RWPE1 (cell line): ENCODE measurements around the gene KHDC1L.
"Not testable (repeated sequence)": the region's sequence is repeated elsewhere in the genome, so short reads cannot be mapped to it uniquely, and the experiment has no call there.

Experiments
- CTCF ChIA-PET: fragments of 350-600 bp; sonication (Branson Sonifier 250); formaldehyde crosslinking; extraction: SDS; loops from one replicate; lab custom pipeline; 2021; lab: Yijun Ruan, JAX
- POLR2A ChIA-PET: fragments of 400-600 bp; formaldehyde crosslinking; extraction: SDS; loops from one replicate; lab custom pipeline; 2020; ENCODE audit warnings: antibody characterized with exemption; ENCODE audit not compliant: low non-redundant PET; lab: Yijun Ruan, JAX
- DNase-seq: peaks from one replicate; pipeline ENCODE4 v3.0.0; 2012; ENCODE audit warnings: low spot score
- H3K27ac ChIP-seq: fragments of 450-650 bp; 2 replicates; pipeline ENCODE4 v1.5.1; 2017
- TF ChIP-seq, protein P1 (sequence below): fragments of 450-650 bp; conservative IDR thresholded peaks from 2 replicates; pipeline ENCODE4 v1.5.1; 2017; ENCODE audit warnings: low read depth, mild to moderate bottlenecking

The KHDC1L gene

DNA sequence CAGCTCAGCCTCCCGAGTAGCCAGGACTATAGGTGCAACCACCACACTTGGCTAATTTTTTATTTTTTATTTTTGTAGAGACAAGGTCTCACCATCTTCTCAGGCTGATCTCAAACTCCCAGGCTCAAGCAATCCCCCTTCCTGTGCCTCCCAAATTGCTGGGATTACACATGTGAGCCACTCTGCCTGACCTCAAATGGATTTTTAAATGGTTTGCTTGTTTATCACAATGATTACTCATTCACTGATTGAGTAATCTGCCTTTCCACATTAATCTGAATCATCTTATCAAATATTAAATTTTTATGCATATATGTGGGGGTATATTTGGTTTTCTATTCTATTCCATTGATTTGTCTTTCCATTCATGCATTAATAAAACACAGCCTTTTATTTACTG is 9.4 kb upstream of the KHDC1L start:
- ChIA-PET CTCF (no interaction called here), POLR2A (no interaction called here)
- H3K27ac ChIP-seq = no peak overlapping the region; the same call in 1 of the 2 replicates
- DNase-seq = peak; percentile 65
- TF ChIP-seq, protein P1, sequence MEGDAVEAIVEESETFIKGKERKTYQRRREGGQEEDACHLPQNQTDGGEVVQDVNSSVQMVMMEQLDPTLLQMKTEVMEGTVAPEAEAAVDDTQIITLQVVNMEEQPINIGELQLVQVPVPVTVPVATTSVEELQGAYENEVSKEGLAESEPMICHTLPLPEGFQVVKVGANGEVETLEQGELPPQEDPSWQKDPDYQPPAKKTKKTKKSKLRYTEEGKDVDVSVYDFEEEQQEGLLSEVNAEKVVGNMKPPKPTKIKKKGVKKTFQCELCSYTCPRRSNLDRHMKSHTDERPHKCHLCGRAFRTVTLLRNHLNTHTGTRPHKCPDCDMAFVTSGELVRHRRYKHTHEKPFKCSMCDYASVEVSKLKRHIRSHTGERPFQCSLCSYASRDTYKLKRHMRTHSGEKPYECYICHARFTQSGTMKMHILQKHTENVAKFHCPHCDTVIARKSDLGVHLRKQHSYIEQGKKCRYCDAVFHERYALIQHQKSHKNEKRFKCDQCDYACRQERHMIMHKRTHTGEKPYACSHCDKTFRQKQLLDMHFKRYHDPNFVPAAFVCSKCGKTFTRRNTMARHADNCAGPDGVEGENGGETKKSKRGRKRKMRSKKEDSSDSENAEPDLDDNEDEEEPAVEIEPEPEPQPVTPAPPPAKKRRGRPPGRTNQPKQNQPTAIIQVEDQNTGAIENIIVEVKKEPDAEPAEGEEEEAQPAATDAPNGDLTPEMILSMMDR = no peak

DNA sequence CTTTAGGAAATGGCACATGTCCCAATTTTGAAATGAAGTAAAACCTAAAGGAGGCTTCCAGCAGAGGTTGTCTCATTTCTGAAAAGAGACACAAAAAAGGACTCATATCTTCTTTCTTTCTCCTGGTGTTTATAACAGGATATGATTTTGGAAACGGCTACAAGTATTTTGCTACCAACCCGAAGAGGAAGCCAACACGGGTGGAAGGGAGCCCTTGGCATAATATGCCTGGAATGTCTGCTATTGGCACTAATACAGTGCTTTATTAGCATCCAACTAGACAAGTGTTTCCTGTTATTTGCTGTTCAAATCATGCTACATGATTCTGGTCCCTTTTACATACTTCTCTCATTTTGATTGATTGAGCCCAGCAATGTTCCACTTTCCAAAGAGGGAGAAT is 8.7 kb upstream of the KHDC1L start:
- POLR2A ChIA-PET, CTCF ChIA-PET, H3K27ac ChIP-seq, DNase-seq: not testable (repeated sequence)

DNA sequence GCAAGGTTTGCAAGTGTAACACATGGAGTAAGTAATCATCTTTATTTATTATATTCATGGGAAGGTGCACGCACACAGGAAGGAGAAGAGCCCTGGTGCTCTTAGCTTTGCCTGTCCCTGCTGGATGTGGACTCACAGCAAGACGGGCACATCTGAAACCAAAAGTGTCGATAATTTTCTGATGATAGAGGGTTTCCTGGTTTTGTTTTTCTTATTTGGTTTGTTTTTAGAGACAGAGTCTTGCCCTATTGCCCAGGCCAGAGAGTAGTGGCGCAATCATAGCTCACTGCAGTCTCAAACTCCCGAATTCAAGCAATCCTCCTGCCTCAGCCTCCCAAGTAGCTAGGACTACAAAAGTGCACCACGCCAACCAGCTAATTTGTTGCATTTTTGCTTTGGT is 7.8 kb upstream of the KHDC1L start:
- ChIA-PET CTCF (no interaction called here), POLR2A (no interaction called here)
- no peak for DNase-seq
- TF ChIP-seq, protein P1 = no peak
- H3K27ac ChIP-seq = no peak overlapping the region

DNA sequence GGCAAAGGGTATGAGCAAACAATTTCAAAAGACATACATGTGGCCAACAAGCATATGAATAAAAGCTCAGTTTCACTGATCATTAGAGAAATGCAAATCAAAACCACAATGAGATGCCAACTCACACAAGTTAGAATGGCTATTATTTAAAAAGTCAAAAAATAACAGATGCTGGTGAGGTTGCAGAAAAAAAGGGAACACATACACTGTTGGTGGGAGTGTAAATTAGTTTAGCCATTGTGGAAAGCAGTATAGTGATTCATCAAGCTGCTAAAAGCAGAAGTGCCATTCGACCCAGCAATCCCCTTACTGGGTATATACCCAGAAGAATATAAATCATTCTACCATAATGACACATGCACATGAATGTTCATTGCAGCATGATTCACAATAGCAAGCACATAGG is 6.7 kb upstream of the KHDC1L start:
- no peak overlapping the region for H3K27ac ChIP-seq
- CTCF ChIA-PET = no interaction called here
- DNase-seq = no peak
- TF ChIP-seq, protein P1 = no peak
- POLR2A ChIA-PET = interaction anchor here (0.6 kb wide), 1 partner anchor 13 kb away, joined by 4 read pairs; no protein-coding TSS in a partner anchor

DNA sequence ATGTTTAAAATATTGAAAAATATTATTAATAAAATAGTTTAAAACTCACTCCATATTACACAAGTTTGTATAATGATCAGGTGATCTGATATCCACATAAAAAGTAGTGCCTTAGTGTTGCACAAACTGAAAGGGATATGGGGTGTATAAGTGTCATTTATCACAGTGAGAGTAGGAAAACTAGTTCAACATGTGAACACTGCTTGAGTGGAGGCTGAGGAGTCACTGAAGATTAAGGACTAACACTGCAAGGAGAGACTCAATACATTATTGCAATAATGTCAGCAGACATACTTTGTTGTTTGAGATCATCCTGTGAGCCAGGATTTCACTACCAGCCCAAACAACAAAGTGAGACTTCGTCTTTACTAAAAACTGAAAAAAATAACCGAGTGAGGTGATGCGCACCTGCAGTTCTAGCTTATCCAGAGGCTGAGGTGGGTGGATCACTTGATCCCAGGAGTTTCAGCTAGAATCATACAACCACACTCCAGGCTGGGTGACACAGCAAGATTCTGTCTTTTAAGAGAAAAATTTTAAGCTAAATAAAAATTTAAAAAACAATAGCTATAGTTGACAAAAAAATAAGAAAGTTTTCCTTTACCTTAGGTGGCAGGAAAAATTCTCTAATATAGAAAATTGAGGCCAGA is 2.4 kb upstream of the KHDC1L start:
- POLR2A ChIA-PET = no interaction called here
- no peak overlapping the region for H3K27ac ChIP-seq
- TF ChIP-seq, protein P1 = no peak
- DNase-seq = no peak
- CTCF ChIA-PET = interaction anchor here (1.0 kb wide), 1 partner anchor 611 kb away, joined by 3 read pairs; no protein-coding TSS in a partner anchor

DNA sequence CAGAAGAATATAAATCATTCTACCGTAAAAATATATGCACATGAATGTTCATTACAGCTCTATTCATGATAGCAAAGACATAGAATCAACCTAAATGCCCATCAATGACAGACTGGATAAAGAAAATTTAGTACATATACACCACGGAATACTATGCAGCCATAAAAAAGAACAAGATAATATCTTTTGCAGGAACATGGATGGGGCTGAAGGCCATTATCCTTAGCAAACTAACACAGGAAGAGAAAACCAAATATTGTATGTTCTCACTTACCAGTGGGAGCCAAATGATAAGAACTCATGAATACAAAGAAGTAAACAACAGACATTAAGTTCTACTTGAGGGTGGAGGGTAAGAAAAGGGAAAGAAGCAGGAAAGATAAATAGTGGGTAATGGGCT is 8.4 kb downstream of the KHDC1L start:
- no peak overlapping the region for H3K27ac ChIP-seq
- CTCF ChIA-PET = interaction anchor here (0.7 kb wide), 2 partner anchors 109 to 338 kb away, joined by 3 to 4 read pairs; no protein-coding TSS in a partner anchor
- TF ChIP-seq, protein P1 = no peak
- POLR2A ChIA-PET = no interaction called here
- DNase-seq = no peak

DNA sequence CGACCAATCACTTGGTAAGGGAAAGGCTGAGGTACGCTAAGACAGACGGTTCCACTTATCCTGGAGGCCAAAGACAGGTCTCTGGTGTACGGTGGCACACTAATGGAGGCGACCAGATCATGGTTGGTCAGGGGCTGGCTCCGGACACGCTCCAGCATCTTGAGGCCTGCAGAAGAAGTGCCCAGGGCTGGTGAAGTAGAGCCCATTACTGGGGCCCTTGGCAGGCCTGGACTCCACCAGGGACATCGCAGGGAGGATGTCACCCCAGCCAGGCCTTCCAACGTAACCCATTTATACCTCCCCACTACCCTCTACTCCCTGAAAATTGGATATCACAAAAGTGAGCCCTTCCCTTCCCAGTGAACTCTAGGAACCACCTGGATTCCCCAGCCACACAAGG is 16.2 kb downstream of the KHDC1L start:
- no peak for DNase-seq
- ChIA-PET POLR2A (no interaction called here), CTCF (no interaction called here)
- TF ChIP-seq, protein P1 = no peak
- no peak overlapping the region for H3K27ac ChIP-seq
